8988T (cell line): ENCODE measurements around the gene ZFHX3.

Experiments used
- DNase-seq: peaks from one replicate; pipeline ENCODE4 v3.0.0; 2011

ZFHX3 gene

DNA sequence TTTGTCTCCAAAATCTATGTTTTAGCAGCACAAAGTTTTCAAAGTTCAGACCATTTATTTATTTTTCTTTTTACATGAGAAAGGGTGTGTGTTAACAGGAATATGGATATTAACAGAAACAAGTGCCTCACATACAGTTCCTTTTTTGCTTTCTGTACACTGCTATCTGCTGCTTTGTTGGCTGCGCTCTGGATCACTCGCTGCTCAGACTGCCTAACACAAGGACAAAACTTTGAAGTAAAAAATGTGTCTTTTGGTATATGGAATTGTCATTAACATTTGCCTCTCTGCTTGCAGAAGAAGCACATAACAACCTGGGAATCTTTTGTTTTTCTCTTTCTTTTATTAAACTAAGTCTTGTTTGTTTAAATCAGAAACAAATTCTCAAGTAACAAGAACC is 262.8 kb downstream of the ZFHX3 start:
- no peak for DNase-seq

DNA sequence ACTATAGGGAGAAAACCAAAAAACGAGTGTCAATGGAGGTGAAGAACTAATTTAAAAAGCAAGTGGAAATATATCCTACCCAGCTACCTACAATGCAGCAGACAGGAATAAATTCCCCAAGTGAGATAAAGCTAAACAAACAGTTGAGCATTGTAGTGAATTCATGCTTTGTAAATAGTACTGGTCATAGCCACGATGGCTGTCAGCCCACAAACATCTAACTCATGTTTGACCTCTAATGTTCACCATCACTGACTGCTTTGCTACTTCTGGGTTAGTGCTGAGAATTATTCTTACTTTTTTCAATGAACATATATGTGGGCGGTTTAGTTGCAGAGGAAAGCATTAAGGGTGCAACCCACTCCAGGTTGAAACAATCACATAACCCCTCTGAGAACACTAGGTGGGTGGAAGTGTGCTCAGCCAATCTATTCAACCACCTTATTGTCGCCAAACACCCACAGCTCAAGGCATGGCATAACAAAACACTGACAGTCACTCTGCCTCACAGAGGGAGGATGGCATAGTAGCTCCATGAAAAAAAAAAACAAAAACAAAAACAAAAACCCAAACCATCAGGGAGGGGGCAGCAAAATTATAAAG is 264.1 kb downstream of the ZFHX3 start:
- DNase-seq: no peak

GRCh38 chr16:72769876-72770275 is 278.1 kb downstream of the ZFHX3 start:
- no peak for DNase-seq

- no peak for DNase-seq
Measured at GRCh38 chr16:72768591-72768990, 279.3 kb downstream of the ZFHX3 start.

GRCh38 chr16:72766506-72766905 is 281.4 kb downstream of the ZFHX3 start:
- DNase-seq: no peak

- DNase-seq: no peak
Measured at GRCh38 chr16:72764015-72764654, 283.8 kb downstream of the ZFHX3 start.

- DNase-seq: no peak
Measured at GRCh38 chr16:72760581-72760980, 287.3 kb downstream of the ZFHX3 start.

DNA sequence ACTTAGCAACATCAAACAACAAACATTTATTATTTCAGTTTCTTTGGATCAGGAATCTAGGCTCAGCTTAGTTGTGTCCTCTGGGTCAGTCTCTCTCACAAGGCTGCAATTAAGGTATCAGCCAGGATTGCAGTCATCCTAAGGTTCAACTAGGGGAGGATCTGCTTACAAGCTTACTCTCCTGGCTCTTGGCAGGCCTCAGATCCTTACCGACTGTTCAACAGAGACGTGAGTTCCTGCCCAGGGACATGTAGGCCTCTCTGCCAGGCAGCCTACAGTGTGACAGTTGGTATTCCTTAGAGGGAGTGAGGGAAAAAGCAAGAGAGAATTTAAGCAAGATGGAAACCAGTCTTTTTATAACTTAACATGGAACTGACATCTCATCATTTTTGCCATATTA is 294.0 kb downstream of the ZFHX3 start:
- no peak for DNase-seq

DNA sequence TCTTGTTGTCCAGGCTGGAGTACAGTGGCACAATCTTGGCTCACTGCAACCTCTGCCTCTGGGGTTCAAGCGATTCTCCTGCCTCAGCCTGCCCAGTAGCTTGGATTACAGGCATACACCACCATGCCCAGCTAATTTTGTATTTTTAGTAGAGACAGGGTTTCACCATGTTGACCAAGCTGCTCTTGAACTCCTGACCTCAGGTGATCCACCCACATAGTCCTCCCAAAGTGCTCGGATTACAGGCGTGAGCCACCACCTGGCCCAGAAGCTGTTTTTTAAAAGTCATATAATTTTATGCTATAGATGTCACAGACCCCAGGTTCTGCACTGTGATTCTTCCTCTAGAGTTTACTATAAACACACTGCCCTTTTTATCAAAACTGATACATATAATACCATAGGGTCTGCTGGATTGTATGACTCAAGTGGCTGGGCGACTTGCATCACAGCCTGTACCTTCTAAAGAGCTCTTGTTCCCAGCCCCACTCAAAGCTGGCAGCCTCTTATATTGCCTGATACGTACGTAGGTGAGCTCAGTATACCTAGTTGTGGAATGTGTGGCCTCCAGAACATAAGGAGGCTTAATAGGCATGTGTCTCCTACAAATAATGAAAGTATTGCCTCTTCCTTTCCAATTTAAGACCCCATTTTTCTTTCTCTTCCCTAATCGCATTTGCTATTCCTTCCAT is 295.8 kb downstream of the ZFHX3 start:
- no peak for DNase-seq

GRCh38 chr16:72751076-72751475 is 296.9 kb downstream of the ZFHX3 start:
- DNase-seq: no peak

GRCh38 chr16:72749091-72749490 is 298.8 kb downstream of the ZFHX3 start:
- DNase-seq: no peak

DNA sequence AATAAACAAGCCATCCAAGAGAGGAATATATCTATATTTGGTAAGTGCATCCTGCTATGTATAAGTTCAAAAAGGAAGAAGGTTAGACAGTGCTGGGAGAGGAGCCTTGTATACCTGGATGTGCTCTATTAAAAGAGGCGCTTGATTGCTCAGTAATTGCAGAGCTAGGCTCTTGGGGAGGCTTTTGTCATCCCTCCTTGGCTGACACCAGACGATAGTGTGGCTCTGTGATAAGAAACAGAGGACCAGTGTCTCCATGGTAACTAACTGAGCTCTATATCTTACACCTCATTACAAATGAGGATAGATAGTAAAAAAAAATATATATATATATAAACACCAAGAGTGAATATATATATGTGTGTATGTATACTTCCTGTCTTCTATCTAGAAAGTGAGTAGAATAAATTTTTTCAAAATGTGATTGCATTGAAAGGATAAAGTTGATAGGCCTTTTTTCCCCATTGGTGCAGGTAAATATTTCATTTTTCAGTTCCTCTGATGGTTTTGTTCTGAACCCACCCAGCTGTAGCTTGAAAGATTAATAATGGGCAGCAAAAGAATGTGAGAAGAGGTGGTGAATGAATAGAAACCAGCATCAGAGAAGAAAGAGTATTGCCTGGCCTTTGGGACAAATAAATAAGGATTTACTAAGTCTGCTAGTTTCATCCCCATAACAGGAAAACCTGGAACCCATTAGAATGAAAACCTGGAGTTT is 303.7 kb downstream of the ZFHX3 start:
- no peak for DNase-seq

DNA sequence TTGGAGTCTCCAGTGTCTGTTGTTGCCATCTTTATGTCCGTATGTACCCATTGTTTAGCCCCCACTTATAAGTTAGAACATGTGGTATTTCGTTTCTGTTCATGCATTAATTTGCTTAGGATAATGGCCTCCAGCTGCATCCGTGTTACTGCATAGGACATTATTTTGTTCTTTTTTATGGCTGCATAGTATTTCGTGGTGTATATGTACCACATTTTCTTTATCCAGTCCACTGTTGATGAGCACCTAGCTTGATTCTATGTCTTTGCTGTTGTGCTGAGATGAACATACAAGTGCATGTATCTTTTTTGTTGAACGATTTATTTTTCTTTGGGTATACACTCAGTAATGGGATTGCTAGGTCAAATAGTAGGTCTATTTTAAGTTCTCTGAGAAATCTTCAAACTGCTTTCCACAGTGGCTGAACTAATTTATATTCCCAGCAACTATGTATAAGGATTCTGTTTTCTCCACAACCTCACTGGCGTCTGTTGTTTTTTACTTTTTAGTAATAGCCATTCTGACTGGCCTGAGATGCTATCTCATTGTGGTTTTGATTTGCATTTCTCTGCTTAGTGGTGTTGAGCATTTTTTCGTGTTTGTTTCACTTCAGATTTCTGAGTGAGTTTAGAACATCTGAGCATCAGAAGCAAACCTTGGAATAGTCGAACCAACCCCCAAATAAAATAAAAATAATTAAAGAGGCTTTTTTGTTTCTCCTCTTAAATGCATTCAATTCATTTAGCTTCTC is 304.7 kb downstream of the ZFHX3 start:
- no peak for DNase-seq

DNA sequence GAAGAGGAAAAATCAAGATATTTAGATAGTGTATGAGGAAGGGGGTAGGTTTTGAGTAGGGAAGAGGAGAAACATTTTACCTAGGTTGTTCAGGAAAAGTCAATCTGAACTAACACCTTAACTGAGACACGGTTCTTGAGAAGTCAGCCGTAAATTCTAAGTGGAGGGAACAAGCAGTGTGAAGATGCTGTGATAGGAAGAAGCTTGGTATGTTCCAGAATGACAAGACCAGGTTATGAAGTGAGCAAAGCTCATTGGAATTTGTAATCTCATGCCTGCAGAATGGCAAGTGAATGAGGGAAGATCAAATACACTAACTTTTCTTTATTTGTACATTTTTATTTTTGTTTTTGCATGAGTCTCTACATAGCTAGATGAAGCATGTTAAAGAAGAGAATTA is 307.6 kb downstream of the ZFHX3 start:
- DNase-seq: no peak

DNA sequence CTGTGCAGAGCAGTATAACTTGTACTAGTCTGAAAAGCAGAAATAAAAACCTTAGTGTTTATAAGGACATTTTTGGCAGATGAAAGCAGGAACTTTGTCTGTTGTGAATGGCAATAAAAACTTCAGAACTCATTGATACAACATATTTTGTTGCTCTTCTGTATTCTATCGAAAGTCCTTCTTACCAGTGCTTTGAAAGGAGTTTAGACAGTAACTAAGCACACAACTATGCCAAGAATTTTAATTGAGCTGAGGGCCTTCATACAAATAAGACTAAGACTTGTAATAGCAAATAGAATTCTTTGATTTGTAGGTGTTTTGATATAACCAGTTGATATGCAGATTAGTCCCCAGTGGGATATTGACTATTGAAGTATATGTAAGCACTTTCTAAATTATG is 308.4 kb downstream of the ZFHX3 start:
- no peak for DNase-seq

DNA sequence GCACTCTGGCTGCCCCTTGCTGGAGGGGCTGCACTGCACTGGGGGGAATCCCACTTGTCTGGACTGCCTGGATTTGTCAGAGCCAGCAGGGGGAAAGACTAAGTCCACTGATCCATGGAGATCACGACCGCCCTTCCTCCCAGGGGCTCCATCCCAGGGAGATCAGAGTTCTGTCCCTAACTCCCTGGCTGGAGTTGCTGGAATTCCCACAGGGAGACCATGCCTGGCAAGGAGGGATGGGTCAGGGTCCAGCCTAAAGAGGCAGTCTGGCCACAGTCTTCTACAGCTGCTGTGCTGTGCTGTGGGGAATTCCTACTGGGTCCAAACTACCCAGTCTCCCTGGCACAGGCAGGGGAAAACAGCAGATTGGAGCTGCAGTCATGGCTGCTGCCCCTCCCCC is 311.9 kb downstream of the ZFHX3 start:
- no peak for DNase-seq
